Measurements from ENCODE around the gene KL.

Gene KL

DNA sequence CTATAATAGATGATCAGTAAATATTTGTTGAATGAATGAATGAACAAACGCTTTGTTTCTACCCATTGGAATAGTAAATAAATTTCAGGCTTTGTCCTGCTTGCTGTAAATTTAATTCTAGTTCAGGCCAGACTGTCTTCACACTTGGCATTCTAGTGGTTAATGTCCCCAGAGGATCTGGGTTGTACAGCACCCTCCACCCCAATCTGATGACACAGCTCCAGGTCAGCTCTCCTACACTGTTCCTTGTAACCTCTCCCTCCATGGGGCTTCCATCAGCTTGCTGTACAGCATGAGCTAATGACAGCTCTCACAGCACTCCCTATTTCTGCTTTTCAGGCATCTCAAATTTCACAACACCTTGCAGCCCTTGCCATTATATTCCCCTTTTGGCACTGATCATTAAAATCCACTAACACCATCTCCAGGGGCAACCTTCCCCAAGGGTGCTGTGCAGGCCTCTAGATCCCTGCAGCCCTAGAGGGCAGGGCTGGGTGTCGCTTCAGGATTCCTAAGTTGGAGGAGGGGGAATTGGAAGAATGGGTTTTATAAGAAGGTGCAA is 12.7 kb upstream of the KL start:
- no peak for FAIRE-seq
- no peak for DNase-seq (ENCODE audit: low spot score)

DNA sequence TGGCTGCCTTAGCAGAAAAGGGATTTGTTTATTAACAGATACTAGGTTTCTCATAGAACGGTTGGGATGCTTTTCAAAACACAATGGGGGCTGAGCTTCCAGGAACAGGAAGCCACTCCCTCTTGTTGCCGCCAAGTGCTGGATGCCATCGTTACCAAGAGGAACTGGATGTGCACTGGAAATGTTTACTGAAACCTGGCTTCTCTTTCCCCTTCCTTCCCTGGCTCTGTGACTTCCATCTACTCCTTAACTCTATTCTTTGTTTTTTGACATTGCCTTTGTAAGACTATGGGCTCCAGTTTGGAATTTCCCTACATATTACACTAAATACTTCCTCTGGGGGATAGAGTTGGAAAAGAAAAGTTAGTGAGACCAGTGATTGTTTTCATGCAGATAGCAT is 11.7 kb upstream of the KL start:
- FAIRE-seq (no peak), DNase-seq (ENCODE audit: low spot score) (no peak)

DNA sequence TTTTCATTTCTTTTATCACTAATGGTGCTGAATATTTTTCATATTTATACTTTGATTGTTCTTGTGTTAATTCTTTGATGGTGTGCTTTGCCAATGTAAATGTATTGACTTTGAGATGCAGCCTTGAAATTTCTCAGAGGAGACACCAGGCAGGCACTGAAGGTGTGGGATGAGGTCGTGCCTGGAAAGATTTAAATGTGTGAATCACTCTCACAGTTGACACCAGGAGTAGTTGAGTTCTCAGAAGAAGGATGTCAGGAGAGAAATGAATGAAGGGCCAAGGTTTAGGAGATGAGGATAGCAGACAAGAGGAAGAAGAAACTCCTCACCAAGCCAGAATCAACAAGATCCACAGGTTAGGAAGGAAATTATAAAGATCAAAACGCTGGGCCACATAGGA is 10.1 kb upstream of the KL start:
- DNase-seq (ENCODE audit: low spot score) (no peak), FAIRE-seq (no peak)

DNA sequence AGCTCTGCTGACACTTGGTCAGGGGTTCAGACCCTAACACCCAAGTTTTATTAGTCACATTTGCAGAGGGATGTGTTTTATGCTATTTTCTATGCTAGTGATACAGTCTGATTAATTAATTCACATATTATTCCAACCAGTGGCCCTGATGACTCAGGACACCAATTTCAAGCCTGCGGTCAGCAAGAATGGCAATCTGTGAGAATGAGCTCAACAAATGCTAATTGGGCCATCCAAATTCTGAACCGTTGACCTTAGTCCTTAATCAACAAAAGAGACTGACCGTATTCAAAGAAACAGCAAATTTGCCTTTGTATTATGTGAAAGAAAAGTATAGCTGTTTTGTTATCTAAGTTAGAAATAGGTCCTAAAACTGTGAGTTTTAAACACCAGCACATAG is 9.6 kb upstream of the KL start:
- DNase-seq (ENCODE audit: low spot score) (no peak), FAIRE-seq (no peak)

DNA sequence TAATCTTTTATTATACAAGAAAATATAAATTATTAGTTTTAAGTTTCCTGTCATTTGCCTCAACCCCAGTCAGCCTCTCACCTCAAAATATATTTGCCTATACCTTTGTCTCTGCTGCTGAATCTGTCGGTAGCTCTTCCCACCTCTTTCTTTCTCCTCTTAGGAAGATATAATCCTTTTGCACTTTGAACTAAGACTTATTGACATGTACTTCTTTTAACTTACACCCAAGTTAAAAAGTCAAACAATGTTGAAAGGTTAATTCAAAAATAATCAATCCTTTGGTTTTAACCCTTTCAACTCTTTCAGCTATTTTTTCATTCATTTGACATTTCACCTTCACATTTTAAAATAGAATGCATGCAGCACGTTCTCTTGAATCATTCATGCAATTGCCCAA is 9.0 kb upstream of the KL start:
- FAIRE-seq (no peak), DNase-seq (ENCODE audit: low spot score) (no peak)

DNA sequence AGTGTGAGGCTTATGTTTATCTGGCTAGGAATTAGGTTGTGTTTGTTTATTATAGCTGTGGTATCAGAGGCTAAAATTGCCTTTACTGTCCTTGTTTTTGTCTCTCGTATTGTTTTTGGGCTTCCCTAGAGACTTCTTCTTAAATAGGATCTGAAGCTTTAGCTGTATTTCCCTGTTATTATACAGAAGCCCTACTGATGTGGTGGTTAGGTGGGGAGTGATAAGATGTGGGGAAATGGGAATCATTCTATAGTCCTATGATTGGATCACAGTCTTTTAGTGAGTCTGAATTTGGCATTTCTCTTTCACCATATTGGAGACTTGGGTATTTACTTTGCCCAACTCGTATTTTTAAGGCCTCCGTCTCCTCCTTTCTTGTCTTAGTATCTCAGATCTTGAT is 8.3 kb upstream of the KL start:
- no peak for DNase-seq (ENCODE audit: low spot score)
- FAIRE-seq, result no peak

DNA sequence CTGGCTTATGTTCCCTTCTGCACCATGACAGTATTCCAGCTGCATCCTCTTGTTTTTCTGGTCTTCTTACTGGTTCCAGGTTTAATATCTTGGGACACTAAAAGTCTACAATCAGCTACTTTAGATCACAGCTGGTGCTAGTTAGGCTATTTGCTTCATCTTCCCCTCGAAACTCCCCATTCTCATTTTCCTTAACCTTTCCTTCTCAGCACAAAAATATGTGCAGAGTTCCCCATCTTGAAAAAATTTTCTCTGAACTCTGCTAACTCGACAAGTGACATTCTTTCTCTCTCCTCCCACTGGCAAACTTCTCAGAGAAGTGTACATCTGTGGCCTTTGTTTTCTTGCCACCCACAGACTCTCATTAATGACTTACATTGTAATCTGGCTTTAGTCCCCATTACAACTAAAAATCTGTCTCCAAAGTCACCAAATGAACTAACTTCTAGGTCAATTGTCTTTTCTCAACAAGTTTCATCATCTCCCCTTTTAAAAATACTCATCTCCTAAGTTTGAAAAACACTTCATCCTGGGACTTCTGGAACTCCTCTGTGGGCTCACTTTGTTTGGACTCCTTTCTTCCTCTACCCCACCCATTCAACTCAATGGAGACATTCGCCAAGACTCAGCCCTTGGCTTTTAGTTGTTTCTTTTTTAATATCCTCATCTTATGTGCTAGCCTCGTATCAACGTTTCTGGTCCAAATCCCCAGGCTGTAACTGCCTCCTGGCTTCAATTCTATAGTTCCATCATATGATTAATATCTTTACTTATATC is 7.1 kb upstream of the KL start:
- DNase-seq (ENCODE audit: low spot score) (no peak), FAIRE-seq (no peak)

DNA sequence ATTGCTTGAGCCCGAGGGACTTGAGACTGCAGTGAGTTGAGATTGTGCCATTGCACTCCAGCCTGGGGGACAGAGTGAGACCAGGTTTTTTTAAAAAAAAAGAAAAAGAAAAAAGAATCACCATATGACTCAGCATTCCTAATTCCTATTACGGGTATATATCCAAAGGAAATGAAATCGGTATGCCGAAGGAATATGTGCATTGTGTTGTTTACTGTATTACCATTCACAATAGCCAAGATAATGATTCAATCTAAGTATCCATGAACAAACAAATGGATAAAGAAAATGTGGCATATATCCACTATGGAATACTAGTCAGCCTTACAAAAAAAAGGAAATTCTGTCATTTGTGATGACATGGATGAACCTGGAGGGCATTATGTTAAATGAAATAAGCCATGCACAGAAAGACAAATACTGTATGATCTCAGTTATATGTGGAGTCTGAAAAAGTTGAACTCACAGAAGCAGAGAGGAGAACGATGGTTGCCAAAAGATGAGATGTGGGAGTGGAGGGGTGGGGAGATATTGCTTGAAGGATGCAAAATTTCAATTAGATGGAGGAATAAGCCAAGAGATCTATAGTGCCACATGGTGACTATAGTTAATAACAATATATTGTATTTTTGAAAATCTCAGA is 4.3 kb upstream of the KL start:
- DNase-seq (ENCODE audit: low spot score), result no peak
- no peak for FAIRE-seq

DNA sequence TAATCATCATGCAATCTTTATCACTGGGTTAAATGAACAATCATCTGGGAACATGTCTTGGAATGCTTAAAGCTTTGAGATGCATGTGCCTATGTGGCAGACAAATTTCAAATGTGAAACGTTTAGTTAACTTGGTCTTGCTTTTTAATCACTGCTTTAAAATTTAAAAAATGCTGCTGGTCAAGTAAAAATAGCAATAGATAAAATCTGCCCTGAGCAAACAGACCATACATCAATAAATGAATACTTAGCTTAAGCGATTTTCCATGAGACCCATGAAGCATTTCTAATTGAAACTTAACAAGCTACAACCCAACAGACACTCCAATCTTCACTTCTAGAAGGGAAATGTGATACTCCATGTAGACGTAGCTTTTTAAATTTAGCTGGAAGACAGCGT is 1.9 kb upstream of the KL start:
- DNase-seq (ENCODE audit: low spot score) (no peak), FAIRE-seq (no peak)

DNA sequence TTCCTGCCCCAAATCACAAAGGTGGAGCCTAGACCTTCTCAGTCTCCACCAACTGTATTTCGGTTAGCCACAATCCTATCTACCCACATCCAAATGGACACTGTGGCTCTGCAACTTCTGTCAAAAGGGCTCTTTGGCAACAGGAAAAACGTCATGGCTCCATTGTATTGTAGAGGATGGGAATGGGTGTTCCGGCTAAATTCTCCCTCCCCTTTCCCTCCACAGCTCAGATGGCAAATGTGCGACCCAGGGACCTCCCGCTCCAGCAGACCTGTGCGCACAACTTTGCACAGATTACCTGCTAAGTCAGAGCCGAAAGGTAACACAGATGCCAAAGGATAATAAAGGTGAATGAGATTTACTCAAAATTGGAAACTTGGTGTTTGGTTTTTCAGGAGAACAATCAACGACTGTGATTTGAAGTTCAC is 968 bp upstream of the KL start:
- FAIRE-seq, result no peak
- DNase-seq (ENCODE audit: low spot score), result no peak

DNA sequence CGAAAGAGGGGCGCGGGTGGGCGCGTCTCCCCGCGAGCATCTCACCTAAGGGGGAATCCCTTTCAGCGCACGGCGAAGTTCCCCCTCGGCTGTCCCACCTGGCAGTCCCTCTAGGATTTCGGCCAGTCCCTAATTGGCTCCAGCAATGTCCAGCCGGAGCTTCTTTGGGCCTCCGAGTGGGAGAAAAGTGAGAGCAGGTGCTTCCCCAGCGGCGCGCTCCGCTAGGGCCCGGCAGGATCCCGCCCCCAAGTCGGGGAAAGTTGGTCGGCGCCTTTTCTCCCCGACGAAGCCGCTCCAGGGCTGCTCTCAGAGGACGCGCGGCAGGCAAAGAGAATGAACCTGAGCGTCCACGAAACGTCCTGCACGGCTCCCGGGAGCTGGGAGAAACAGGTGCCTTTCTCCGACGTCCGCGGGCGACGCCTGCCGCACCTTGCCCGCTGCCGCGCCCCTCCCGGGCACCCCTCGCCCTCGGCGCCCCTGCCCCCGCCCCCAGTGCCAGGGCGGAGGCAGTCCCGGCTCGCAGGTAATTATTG is 366 bp upstream of the KL start:
- FAIRE-seq (no peak), DNase-seq (ENCODE audit: low spot score) (no peak)

DNA sequence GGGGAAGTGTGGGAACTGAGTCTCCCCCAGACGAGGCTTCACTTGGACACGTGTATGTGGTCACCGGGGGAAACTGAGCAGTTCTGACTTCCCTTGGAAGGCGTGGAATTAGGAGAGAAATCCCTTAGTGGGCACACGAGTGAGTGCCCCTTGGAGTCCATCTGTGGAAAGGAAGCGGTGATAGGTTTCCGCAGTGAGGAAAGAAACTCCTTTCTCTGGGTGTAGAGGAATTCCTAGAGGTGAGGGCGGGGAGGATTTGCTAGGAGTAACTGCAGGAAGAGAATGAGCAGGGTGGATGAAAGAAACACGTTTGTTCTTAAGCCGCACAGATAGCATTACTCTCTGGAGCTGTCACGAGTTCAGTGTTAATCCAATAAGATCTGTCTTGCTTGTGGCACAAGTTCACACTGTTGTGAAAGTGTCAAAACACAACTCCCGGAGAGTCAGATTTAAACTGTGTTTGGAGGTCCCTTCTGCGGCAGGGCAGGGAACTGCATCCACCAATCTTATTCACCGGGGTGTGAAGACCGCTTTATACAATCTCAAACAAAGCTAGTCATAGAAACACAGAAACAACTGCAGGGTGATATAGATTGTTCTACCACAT is 1.2 kb downstream of the KL start:
- no peak for DNase-seq (ENCODE audit: low spot score)
- no peak for FAIRE-seq

DNA sequence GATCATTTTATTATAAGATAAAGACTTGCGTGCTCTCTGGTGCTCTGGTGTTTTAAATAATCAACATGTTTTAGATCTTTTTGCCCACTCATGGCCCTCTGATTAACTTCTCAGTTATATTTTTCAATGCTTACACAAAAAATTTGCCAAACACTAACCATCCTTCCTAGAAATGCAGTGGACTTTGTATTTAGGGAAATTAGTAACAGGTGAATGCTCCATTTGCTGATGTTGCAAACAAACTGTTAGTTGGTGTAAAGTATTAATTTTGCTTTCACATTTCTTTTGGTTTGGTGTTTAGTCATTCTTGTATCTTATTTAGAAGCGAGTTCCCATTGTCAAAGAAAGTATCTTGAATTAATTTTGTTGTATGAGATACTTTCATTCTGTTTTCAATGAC is 2.7 kb downstream of the KL start:
- FAIRE-seq (no peak), DNase-seq (ENCODE audit: low spot score) (no peak)

DNA sequence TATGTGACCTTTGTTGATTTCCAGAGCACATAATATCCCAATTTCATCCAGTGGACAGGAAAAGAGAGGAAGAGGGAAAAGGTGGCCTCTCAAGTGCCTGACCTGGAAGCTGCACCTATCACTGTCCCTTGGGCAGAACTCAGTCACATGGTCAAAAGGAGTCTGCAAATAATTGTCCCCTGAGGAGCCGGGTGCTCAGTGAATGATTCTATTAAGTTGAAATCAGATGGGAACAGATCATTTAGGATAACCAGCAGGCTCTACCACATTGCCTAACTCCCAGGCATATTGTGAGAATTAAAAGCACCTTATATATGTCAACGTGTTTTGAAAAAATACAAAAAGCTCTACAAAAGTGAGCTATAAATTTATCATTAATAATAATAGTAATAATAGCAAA is 6.8 kb downstream of the KL start:
- DNase-seq (ENCODE audit: low spot score) (no peak), FAIRE-seq (no peak)

DNA sequence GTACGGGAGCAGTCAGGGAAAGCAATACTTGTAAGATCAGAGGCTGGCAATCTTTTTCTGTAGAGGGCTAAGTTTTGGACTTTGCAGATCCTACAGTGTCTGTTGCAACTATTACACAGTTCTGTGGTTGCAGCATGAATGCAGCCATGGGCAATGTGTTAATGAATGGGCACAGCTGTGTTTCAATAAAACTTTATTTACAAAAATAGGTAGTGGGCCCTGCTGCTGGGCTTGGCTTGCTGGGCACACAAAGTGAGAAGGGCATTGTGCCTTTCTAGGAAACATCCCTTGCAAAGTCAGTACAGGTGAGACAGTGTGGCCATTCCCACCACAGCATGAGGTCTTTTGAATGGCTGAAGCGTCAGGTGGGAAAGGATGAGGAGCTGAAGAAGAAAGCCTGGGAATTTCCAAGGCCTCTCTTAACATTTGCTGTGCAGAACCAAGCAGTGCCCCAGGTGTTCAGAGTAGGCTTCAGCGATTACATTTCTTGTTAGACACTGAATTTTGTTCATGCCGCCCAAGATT is 9.1 kb downstream of the KL start:
- FAIRE-seq (no peak), DNase-seq (ENCODE audit: low spot score) (no peak)

DNA sequence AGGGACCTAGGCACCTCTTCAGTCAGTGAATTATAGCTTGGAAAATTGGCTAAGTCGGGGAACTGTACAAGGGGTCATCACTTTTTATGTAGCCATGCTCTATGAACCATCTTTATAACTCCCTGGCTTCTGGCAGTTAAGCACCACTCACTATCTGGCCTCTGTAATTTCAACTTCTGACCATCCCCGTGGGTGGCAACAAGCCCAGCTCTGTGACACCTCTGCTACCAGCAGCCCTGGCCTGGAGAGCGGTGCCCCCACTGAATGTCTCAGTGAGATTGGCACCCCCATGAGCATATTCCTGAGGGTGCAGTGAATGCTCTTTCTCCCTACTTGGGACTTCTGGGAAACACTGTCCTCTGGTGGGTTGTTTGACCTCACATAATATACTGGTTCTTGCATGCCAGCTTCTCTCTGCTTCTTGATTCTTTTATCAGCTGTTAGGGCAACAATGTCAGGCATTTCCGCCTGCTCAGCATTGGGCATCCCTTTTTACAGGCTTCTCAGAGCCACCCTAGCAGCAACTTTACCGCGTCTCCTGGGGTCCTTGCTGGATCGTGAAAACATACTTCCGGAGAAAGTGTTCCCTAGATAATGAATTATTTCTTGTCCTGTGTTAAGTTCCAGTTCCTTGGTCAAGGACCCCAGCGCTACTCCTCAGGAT is 10.4 kb downstream of the KL start:
- no peak for DNase-seq (ENCODE audit: low spot score)
- no peak for FAIRE-seq

DNA sequence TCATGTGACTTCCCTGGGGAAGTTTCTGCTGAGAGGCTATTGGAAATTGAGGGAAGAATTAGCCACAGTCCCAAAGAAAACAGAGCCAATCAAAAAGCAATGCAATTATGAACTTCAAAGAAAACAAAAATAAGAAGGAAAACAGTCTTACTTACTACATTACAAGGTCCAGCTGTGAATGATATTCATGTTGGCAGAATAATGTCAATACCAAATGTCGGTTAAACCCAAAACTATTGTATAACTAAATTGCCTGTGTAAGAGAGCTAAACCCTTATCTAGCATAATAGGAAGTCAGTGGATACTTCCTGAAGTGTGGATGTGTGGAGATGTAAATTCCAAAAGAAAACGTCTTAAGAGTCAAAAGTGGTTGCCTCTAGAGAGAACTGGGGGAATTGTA is 12.4 kb downstream of the KL start:
- no peak for FAIRE-seq

DNA sequence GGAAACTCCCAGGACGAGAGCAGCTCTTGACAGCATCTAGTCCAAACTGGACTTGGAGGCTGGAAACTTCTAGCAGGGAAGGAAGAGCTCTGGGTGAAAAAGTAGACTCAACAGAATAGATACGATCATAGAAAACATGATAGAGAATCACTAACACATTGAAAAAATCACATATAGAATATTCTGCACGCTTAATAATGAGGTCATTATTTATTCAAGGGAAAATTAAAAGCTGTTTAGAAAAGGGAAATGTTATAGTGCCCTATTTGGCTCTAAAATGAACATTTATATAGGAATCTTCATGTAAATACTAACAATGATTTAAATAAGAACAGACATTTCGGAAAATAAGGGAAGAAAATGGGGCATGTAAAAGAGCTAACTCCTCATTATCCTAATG is 15.1 kb downstream of the KL start:
- FAIRE-seq (no peak), DNase-seq (ENCODE audit: low spot score) (no peak)

More for the DNA sequence above, 12.4 kb downstream of the KL start:
- no peak for DNase-seq (ENCODE audit: low spot score)

DNA sequence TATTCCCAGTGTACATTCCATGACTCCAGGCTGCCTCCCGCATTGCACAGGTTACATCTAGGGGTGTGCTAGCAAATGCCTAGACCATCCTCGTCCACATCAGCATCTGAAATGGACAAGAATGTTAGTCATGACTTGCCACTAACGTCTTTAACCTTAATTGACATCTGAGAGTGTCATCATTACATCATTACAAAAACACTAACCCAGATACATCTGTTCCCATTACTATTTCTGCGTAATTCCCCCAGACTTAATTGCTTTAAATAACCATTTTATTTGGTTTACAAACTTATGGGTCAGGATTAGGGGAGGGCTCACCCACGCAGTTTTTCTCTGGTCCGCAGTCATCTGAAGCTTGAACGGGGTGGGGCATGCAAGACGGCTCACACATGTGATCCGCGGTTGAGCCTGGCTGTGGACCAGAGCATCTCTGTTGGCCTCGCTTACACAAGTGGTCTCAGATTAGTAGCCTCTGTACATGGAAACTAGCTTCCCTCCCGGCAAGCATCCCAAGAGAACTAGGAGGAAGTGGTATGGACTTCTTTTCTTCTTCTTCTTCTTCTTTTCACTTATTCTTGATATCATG is 15.9 kb downstream of the KL start:
- no peak for DNase-seq (ENCODE audit: low spot score)
- no peak for FAIRE-seq

DNA sequence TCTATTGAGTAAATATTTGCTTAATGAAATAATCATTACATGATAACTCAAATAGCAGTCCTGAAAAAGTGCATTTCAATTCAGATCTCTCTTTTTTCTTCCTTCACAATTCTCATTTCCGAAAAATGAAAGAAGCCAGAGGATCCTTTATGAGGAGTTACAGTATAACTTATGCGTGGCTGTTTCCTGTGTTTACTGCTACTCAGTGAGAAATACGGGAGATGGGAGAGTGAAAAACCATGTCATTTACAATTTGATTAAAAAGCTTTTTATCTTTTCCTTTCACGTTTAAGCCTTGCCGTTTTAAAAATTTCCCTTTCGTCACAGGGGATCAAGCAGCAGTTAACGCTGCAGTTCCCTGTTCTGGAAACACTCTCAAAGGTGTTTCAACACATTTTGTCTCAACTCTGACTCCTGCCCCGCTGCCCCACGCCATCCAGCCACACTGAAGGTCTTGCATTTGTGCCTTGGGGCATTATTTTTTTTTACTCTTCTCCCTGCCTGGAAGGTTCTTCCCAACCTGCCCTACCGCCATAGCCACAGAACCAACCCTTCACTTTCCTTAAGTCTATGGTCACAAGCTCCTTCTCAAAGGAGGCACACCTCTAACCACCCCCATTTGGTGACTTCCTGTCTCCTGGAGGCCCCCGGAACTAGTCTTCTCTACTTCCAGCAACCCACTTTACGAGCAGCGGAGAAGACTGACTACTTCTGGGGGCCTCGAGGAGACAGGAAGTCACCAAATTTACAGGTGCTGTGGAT is 17.0 kb downstream of the KL start:
- DNase-seq (ENCODE audit: low spot score) (no peak), FAIRE-seq (no peak)
